GM19397 (cell line): Measurements from ENCODE around the gene FNDC11.
"Not testable (repeated sequence)": the region's sequence is repeated elsewhere in the genome, so short reads cannot be mapped to it uniquely, and the experiment has no call there.

Experiments used
- ATAC-seq: cut with Tn5 transposase; IDR thresholded peaks from one replicate; pipeline ENCODE4 v1.9.1; 2021; ENCODE audit warnings: mild to moderate bottlenecking, moderate library complexity; ENCODE audit not compliant: unreplicated experiment

The FNDC11 gene

GRCh38 chr20:63552481-63553249 lies 1.3 kb upstream of the FNDC11 start:
- ATAC-seq, result peak; percentile 27

GRCh38 chr20:63553251-63553932 lies 567 bp upstream of the FNDC11 start:
- ATAC-seq, result peak; percentile 40

DNA sequence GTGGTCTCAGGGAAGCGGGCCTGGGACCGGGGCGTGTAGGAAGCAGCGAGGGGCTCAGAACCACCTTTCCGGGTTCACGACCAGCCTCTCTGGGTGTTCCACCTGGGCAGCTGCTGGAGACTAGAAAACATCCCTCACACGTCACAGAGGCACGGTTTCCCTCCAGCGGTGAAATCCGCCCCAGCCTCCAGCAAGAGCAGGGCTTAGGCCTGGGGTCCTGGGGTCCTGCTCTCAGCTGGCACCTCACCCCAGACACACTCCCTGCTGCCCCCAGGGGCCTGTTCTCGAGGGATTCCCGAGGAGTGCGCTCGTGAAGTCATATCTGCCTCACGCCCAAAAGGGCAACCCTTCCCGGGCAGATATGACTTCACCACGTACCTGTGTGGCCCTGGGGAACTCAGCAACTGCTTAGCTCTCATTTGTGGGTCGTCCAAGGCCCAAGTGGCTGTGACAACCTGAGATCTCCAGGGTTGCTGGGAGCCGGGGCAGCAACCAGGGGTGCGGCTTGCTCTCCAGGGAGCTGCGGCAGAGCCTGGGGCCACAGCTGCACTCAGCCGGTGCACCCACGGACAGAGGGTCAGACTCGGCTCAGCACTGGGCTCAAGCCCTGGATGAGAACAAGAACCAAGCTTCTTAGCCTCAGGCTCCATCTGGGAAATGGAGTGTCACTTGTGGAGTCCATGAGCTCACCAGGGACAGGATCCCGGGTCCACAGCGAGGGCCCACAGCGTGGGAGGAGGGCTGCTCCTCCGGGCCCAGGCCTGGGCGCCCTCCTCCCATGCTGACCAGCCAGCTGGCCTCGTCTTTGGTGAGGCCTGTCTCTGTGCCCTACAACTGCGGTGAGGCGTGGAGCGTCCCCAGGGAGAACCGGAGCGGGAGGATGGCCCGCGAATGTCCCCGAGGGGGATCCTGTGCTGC lies 661 bp downstream of the FNDC11 start:
- ATAC-seq, result no peak

DNA sequence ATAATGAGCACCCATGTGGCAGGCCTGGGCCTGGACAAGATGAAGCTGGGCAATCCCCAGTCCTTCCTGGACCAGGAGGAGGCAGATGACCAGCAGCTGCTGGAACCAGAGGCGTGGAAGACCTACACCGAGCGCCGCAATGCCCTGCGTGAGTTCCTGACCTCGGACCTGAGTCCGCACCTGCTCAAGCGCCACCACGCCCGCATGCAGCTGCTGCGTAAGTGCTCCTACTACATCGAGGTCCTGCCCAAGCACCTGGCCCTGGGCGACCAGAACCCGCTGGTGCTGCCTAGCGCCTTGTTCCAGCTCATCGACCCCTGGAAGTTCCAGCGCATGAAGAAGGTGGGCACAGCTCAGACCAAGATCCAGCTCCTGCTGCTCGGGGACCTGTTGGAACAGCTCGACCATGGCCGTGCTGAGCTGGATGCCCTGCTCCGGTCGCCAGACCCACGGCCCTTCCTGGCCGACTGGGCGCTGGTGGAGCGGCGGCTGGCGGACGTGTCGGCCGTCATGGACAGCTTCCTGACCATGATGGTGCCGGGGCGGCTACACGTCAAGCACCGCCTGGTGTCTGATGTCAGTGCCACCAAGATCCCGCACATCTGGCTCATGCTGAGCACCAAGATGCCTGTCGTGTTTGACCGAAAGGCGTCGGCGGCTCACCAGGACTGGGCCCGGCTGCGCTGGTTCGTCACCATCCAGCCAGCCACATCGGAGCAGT lies 1.9 kb downstream of the FNDC11 start:
- no peak for ATAC-seq

DNA sequence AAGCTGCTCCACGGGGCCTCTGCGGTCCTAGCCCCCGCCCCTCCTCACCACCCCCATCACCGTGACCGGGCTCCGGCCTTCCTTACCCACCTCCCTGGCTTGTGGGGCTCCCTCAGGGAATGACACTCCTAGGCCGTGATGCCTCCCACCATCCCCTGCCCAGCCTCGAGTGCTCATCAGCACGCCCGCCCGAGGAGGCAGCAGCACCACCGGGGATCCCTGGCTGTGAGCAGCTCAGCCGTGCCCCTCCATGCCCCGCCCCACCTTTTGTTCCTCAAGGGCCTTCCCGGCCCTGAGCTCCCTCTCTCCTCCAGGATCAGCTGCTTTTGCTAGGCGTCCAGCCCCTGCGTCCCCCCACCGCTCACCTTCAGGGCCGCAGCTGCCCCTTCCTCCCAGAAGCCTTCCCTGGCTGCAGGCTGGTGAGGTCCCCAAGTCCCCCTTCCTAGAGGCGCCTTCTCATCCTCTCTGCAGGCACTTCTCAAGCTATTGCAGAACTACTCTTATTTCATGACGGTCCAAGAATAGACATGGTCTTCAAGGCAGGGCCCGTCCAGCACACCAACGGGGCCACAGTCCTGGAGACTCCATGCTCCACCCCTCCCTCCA lies 3.0 kb downstream of the FNDC11 start:
- ATAC-seq, result no peak

GRCh38 chr20:63557481-63557891 lies 3.5 kb downstream of the FNDC11 start:
- no peak for ATAC-seq

- no peak for ATAC-seq
Observed at GRCh38 chr20:63558804-63559484, 5.0 kb downstream of the FNDC11 start.

DNA sequence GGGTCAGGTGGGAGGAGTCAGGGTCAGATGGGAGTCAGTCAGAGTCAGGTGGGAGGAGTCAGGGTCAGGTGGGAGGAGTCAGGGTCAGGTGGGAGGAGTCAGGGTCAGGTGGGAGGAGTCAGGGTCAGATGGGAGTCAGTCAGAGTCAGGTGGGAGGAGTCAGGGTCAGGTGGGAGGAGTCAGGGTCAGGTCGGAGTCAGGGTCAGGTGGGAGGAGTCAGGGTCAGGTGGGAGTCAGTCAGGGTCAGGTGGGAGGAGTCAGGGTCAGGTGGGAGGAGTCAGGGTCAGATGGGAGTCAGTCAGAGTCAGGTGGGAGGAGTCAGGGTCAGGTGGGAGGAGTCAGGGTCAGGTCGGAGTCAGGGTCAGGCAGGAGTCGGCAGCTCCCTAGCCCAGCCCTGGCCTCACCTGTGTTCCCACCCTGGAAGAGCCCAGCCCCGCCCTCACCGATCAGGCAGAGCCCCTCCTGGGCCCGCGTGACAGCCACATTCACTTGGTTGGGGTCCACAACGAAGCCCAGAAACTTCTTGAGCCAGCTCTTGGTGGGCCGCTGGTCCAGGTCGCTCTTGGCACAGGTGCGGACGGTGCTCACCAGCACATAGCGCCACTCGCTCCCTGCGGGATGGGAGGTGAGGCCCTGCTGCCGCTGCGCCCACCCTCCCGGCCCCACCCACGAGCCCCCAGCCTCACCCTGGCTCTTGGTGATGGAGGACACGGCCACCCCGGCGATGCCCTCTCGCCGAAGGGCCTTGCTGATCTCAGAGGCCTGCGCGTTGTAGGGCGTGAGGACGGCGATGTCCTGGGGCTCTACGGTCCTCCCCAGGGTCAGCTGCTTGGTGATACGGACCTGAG lies 5.8 kb downstream of the FNDC11 start:
- not testable (repeated sequence) for ATAC-seq

DNA sequence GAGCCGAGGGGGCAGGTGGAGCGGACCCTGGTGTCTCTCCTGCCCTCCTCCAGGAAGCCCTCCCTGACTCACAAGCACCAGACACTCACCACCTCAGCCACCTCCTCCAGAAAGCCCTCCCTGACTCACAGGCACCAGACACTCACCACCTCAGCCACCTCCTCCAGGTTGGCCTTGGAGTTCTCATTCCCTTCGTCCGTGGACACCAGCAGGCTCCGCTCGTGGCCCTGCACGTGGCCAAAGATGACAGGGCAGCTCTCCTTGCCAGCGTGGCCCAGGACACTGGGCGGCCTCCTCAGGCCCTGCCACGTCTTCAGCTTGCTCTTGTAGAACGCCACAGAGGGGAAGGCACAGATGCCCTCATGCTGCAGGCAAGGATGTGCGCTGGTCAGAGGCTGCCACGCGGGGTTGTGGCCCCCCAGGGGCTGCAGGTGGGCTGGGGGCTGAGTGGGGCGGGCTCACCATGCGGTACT lies 6.4 kb downstream of the FNDC11 start:
- ATAC-seq, result no peak

GRCh38 chr20:63560856-63561609 lies 7.1 kb downstream of the FNDC11 start:
- ATAC-seq, result no peak

DNA sequence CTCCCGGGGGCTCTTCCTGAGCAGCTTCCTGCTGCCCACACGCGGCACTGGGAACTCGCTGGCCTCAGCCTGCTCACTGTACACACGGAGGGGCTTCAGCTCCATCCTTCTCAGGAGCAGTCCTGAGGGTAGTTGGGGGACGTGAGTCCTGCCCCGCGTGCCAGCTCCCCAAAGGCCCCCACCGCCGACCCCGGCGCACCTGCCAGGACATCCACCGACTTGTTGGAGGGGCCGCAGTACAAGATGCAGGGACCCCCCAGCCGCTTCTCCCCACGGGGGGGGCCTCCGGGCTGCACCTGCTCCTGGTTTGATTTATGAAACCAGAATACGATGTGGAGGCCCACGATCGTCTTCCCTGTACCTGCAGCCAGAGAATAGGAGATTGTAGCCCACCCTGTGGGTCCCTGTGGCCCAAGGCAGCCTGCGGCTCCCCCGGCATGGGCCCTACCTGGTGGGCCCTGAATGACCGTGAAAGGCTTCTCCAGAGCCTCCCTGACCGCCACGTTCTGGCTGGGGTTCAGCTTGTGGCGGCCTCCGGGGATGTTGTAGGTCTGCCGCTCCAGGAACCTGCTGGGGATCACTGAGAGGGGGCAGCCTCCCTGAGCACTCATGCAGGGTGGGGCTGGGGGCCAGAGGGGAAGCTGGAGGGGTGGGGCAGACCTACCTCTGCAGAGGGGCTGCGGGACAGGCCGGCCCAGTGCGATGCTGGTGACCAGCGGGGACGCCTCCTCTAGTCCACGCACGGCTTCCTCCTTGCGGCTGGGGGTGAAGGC lies 7.9 kb downstream of the FNDC11 start:
- no peak for ATAC-seq

DNA sequence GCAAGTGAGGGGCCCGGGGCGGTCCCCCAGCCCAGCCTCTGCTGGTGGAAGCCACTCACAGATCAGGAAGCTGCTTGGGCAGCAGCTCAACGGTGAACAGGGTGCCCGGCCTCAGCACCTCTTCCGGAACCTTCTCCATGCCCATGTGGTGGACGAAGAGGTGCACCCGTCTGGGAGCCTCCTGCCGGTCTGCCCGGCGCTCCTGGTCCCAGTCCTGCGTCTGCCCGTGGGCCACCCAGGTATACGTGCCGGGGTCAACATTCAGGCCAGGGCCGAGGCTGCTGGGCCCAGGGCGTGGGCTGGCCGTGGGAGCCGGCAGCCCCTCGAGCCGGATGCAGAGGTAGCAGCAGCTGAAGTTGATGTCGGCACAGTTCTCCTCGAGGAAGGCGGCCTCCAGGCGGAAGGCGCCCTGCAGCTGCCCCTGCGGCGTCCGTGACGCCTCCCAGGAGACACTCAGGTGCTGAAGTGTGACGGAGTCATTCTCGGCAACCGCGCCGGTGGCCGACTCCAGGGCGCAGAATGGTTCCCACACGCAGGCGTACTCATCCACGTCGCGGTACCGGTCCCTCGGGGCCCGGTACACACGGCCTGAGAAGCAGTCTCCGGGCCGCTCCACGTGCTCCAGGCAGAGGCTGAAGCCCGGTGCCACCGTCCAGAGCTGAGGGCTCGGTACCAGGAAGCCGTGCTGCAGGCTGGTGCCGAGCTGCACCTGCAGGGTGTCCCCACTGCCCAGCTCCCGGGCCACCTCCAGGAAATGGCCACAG lies 8.7 kb downstream of the FNDC11 start:
- ATAC-seq, result no peak

DNA sequence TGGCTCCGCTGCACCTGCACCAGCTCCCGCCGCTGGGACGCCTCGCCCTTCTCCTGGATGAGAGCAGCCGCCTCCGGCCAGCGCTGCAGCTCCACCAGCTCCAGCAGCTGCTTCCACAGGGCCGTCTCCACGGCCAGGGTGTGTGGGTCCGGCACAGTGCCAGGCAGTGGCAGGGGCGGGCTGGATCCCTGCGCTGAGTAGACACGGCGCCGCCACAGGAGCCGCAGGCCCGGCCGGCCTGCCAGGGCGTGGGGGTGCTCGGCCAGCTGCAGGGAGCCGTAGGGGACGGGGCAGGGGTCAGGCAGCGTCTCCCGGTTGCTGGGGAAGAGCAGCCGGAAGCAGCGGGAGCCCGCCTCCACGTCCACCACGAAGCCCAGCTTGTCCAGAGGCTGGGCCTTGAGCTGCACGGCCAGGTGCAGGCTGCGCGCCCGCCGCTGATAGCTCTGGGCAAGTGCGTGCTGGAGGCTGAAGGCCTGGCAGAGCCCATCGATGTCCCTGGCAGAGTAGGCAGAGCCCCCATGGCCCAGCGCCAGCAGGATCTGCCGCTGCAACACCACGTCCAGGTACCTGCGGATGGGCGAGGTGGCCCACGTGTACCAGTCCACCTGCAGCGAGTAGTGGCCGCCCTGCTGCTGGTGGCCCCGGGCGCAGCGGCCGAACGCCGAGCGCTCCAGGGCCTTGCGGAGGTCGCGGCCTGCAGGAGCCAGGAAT lies 9.4 kb downstream of the FNDC11 start:
- ATAC-seq, result no peak

GRCh38 chr20:63564036-63564810 lies 10.3 kb downstream of the FNDC11 start:
- ATAC-seq, result no peak

GRCh38 chr20:63565021-63565698 lies 11.2 kb downstream of the FNDC11 start:
- no peak for ATAC-seq
